IMR-90 (cell line): Measurements from ENCODE around the gene CLDN6. TPM values are rescaled to one million over a fixed set of nuclear protein-coding genes. Genes with fewer than 3 reads are reported as not detected.

Source experiments
- BHLHE40 ChIP-seq: fragments of 150-350 bp; IDR thresholded peaks from 2 replicates; pipeline ENCODE4 v1.6.1; 2016; ENCODE audit warnings: mild to moderate bottlenecking, low read depth, low read length
- CEBPB ChIP-seq: IDR thresholded peaks from 2 replicates; pipeline ENCODE4 v1.6.1; 2012; ENCODE audit warnings: low read depth, low read length, improper control_type of control experiment
- FOS ChIP-seq: fragments of 150-350 bp; IDR thresholded peaks from 2 replicates; pipeline ENCODE4 v1.6.1; 2016; ENCODE audit warnings: low read depth, low read length
- MAFK ChIP-seq: IDR thresholded peaks from 2 replicates; pipeline ENCODE4 v1.6.1; 2012; ENCODE audit warnings: low read depth, low read length, improper control_type of control experiment
- MAZ ChIP-seq: IDR thresholded peaks from 2 replicates; pipeline ENCODE4 v1.6.1; 2012; ENCODE audit warnings: low read depth, mild to moderate bottlenecking, low read length, improper control_type of control experiment, moderate library complexity, borderline replicate concordance
- MXI1 ChIP-seq: IDR thresholded peaks from 2 replicates; pipeline ENCODE4 v1.6.1; 2012; ENCODE audit warnings: low read depth, mild to moderate bottlenecking, low read length, moderate library complexity, borderline replicate concordance
- RAD21 ChIP-seq: IDR thresholded peaks from 2 replicates; pipeline ENCODE4 v1.6.1; 2012; ENCODE audit warnings: low read length, improper control_type of control experiment
- RCOR1 ChIP-seq: IDR thresholded peaks from 2 replicates; pipeline ENCODE4 v1.6.1; 2012; ENCODE audit warnings: mild to moderate bottlenecking, low read length, improper control_type of control experiment; ENCODE audit not compliant: insufficient replicate concordance
- USF2 ChIP-seq: fragments of 150-350 bp; IDR thresholded peaks from 2 replicates; pipeline ENCODE4 v1.6.1; 2017; ENCODE audit warnings: mild to moderate bottlenecking, antibody characterized with exemption, low read length, low read depth
- polyA plus RNA-seq, 3 experiments: library from polyadenylated mRNA; depleted of rRNA; stranded (reverse); fragments of >200 nt; gene quantifications; 2 replicates each; pipeline ENCODE4 v1.2.3, GENCODE V29; 2012; ENCODE audit warnings: low replicate concordance in 1 of 3
- total RNA-seq: library from RNA; depleted of rRNA; stranded (reverse); fragments of >200 nt; gene quantifications from 2 replicates; pipeline ENCODE4 v1.2.3, GENCODE V29; 2012

The CLDN6 gene
- total and polyA plus RNA-seq, 2 of the 4 experiments (the other 2 are of a cell fraction): 0.14 TPM; not detected in 1

GRCh38 chr16:3020604-3021448, 2.8 kb upstream of the CLDN6 start (continued):
- TF ChIP-seq USF2 (peak; percentile 64), FOS (peak; percentile 89), CEBPB (no peak), RCOR1 (no peak), BHLHE40 (peak; percentile 43), MXI1 (no peak), MAZ (peak; percentile 81), MAFK (no peak), RAD21 (no peak)
